WTC11 (cell line): ENCODE results near the gene TEX19. TPM values are rescaled to one million over a fixed set of nuclear protein-coding genes. Genes with fewer than 3 reads are reported as not detected.

ENCODE experiments used
- ATAC-seq: fragments of 200-7000 bp; cut with Tn5 transposase; 2 replicates; pipeline ENCODE4 v1.10.0; 2021; ENCODE audit warnings: mild to moderate bottlenecking, moderate library complexity
- CTCF ChIA-PET: fragments of 300-600 bp; sonication (Branson Sonifier 250); formaldehyde crosslinking; loops from one replicate; lab custom pipeline; 2021; ENCODE audit warnings: antibody characterized with exemption; lab: Charles Lee
- POLR2A ChIA-PET: fragments of 350-600 bp; sonication (Branson Sonifier 250); formaldehyde crosslinking; loops from one replicate; lab custom pipeline; 2021; ENCODE audit warnings: antibody characterized with exemption; lab: Charles Lee
- DNase-seq: peaks from one replicate; pipeline ENCODE4 v3.0.0; 2021; ENCODE audit warnings: low spot score
- H3K27ac Mint-ChIP-seq: 2 replicates; pipeline ENCODE4 v1.8.0; 2021; ENCODE audit warnings: mixed read lengths
- H3K27me3 Mint-ChIP-seq: 2 replicates; pipeline ENCODE4 v1.8.0; 2021; ENCODE audit warnings: low read depth, mild to moderate bottlenecking, moderate library complexity, mixed read lengths
- H3K36me3 Mint-ChIP-seq: 2 replicates; pipeline ENCODE4 v1.8.0; 2021; ENCODE audit warnings: mixed read lengths
- H3K4me1 Mint-ChIP-seq: 2 replicates; pipeline ENCODE4 v1.8.0; 2022; ENCODE audit warnings: mixed read lengths
- H3K4me3 Mint-ChIP-seq: 2 replicates; pipeline ENCODE4 v1.8.0; 2021; ENCODE audit warnings: mild to moderate bottlenecking, moderate library complexity, mixed read lengths
- H3K9me3 Mint-ChIP-seq: 2 replicates; pipeline ENCODE4 v1.8.0; 2021; ENCODE audit warnings: mixed read lengths
- GABPB1 ChIP-seq: sonication (generic); formaldehyde crosslinking; IDR thresholded peaks from 2 replicates; pipeline ENCODE4 v1.8.1; 2023; ENCODE audit warnings: mild to moderate bottlenecking, missing genetic modification reagents
- MYBL2 ChIP-seq: sonication (generic); formaldehyde crosslinking; IDR thresholded peaks from 2 replicates; pipeline ENCODE4 v1.8.1; 2023; ENCODE audit warnings: mild to moderate bottlenecking, moderate library complexity, missing genetic modification reagents
- NR1H2 ChIP-seq: sonication (generic); formaldehyde crosslinking; IDR thresholded peaks from 2 replicates; pipeline ENCODE4 v1.9.0; 2021; ENCODE audit warnings: mild to moderate bottlenecking, moderate library complexity, missing genetic modification reagents
- NR2C2 ChIP-seq: sonication (generic); formaldehyde crosslinking; IDR thresholded peaks from 2 replicates; pipeline ENCODE4 v1.8.0; 2022; ENCODE audit warnings: mild to moderate bottlenecking, missing genetic modification reagents
- OVOL2 ChIP-seq: fragments of 250-450 bp; sonication (Bioruptor Pico); IDR thresholded peaks from 2 replicates; pipeline ENCODE4 v1.9.0; 2021; ENCODE audit warnings: mild to moderate bottlenecking, borderline replicate concordance
- PRRX2 ChIP-seq: fragments of 250-450 bp; sonication (Bioruptor Pico); IDR thresholded peaks from 2 replicates; pipeline ENCODE4 v1.8.0; 2021; ENCODE audit warnings: mild to moderate bottlenecking
- SMAD3 ChIP-seq: sonication (generic); formaldehyde crosslinking; IDR thresholded peaks from 2 replicates; pipeline ENCODE4 v1.8.0; 2022; ENCODE audit warnings: missing genetic modification reagents, mild to moderate bottlenecking, borderline replicate concordance
- ZNF138 ChIP-seq: sonication (generic); formaldehyde crosslinking; conservative IDR thresholded peaks from 2 replicates; pipeline ENCODE4 v1.8.1; 2022; ENCODE audit warnings: mild to moderate bottlenecking, moderate library complexity, missing genetic modification reagents
- ZNF219 ChIP-seq: sonication (generic); formaldehyde crosslinking; IDR thresholded peaks from 2 replicates; pipeline ENCODE4 v1.8.0; 2023; ENCODE audit warnings: missing genetic modification reagents, mild to moderate bottlenecking, borderline replicate concordance
- total RNA-seq: library from RNA; stranded (reverse); gene quantifications from 3 replicates; pipeline ENCODE4 v1.2.3, GENCODE V29; 2021
- TF ChIP-seq, protein P1 (sequence below): fragments of 200-600 bp; IDR thresholded peaks from 2 replicates; pipeline ENCODE4 v1.8.0; 2022; ENCODE audit warnings: antibody characterized with exemption
- TF ChIP-seq, protein P2 (sequence below): fragments of 250-450 bp; sonication (Bioruptor Pico); IDR thresholded peaks from 2 replicates; pipeline ENCODE4 v2.1.2; 2022; ENCODE audit warnings: mild to moderate bottlenecking, moderate library complexity
- TF ChIP-seq, protein P3 (sequence below): fragments of 250-450 bp; sonication (Bioruptor Pico); IDR thresholded peaks from 2 replicates; pipeline ENCODE4 v1.9.0; 2021; ENCODE audit warnings: moderate library complexity, mild to moderate bottlenecking, inconsistent platforms, borderline replicate concordance
- TF ChIP-seq, protein P4 (sequence below): sonication (generic); formaldehyde crosslinking; IDR thresholded peaks from 2 replicates; pipeline ENCODE4 v1.8.1; 2023; ENCODE audit warnings: mild to moderate bottlenecking, missing genetic modification reagents, moderate library complexity

The TEX19 gene
- total RNA-seq, 1 experiment from 2014 or later, result 1.4 TPM

DNA sequence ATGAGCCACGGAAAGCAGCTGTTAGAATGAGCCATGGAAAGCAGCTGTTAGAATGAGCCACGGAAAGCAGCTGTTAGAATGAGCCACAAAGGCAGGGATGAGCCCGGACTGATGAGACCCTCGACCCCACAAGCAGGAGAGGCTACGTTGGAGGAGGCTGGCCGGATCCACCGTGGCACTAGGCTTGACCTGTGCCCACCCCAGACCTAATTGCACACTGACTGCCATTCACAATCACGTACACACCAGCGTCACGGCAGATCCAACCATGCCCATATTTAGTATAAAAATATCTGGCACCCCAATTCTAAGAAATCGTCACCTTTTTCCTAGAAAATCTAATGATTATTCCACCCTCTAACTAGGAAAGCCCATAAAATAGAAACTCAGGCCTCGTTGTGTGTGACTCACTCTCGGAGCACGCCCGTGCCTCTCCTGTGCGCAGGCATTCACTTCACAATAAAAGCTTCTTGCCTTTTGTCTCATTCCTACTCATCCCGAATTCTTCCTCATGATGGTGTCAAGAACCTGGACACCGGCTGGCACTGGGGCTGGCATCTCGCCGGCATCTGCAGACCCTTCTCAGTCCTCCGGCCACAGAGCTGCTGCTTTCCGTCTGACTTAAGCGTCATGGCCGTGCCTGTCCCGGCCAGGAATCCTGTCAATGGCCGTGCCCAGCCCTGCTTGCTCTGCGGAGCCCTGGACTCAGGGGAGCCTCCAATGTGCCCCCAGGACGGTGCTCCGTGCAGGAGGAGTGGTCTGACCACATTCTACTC lies 20.0 kb upstream of the TEX19 start:
- ATAC-seq, result no peak
- peak; percentile 11 for DNase-seq
- peaks cover 7% of the 10 kb centered on the region for H3K36me3 Mint-ChIP-seq
- H3K4me3 Mint-ChIP-seq, result 0 out of 2 replicates have a peak overlapping the region, but pooled peaks have one; percentile 16
- H3K27me3 Mint-ChIP-seq, result peaks cover 73% of the 10 kb centered on the region
- peaks cover 19% of the 10 kb centered on the region for H3K4me1 Mint-ChIP-seq
- TF ChIP-seq, protein P1, sequence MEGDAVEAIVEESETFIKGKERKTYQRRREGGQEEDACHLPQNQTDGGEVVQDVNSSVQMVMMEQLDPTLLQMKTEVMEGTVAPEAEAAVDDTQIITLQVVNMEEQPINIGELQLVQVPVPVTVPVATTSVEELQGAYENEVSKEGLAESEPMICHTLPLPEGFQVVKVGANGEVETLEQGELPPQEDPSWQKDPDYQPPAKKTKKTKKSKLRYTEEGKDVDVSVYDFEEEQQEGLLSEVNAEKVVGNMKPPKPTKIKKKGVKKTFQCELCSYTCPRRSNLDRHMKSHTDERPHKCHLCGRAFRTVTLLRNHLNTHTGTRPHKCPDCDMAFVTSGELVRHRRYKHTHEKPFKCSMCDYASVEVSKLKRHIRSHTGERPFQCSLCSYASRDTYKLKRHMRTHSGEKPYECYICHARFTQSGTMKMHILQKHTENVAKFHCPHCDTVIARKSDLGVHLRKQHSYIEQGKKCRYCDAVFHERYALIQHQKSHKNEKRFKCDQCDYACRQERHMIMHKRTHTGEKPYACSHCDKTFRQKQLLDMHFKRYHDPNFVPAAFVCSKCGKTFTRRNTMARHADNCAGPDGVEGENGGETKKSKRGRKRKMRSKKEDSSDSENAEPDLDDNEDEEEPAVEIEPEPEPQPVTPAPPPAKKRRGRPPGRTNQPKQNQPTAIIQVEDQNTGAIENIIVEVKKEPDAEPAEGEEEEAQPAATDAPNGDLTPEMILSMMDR, result no peak
- TF ChIP-seq GABPB1 (CRISPR knock-in tag), result peak; percentile 38; the same call in 1 of the 2 replicates
- no peak for TF ChIP-seq SMAD3 (CRISPR knock-in tag)
- TF ChIP-seq OVOL2 (CRISPR knock-in tag), result no peak
- no peak for TF ChIP-seq NR2C2 (CRISPR knock-in tag)
- no peak for TF ChIP-seq MYBL2 (CRISPR knock-in tag)
- CTCF ChIA-PET, result interaction anchor here (0.8 to 1.1 kb wide), 2 partner anchors 38 to 371 kb away, joined by 3 read pairs; no protein-coding TSS in a partner anchor
- POLR2A ChIA-PET, result no interaction called here
- peaks cover 7% of the 10 kb centered on the region for H3K9me3 Mint-ChIP-seq
- no peak overlapping the region for H3K27ac Mint-ChIP-seq

DNA sequence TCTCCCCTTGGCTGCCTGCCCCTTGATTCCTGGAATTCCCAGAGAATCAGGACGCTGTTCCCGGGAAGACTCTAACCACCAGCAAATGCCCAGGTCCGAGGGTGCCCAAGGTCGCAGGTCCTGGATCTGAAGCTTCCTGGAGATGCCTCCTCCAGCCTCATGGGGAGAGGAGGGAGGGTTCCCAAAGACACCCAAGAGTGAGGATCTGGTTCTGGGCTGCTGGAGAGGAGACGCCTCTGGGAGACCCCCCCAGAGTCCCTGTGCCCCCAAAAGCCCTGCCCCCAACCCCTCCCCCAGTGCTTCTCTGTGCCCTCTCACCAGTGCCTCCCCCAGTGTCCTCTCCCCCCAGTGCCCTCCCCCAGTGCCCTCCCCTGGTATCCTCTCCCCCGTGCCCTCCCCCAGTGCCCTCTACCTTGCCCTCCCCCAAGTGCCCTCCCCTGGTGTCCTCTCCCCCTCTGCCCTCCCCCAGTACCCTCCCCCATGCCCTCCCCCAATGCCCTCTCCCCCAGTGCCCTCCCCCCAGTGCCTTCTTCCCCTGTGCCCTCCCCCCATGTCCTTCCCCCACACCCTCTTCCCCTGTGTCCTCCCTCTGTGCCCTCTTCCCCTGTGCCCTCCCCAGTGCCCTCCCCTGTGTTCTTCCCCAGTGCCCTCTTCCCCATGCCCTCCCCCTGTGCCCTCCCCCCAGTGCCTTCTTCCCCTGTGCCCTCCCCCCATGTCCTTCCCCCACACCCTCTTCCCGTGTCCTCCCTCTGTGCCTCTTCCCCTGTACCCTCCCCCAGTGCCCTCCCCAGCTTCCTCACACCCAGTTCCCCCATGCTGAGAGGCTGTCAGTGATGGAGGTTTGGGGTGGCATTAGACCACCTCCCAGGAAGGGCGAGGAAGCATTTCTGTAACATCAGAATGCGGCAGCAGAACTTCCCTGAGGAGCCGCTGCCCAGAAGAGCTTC lies 19.1 kb upstream of the TEX19 start:
- ATAC-seq (no peak), DNase-seq (no peak)
- ChIA-PET POLR2A (no interaction called here), CTCF (no interaction called here)
- TF ChIP-seq PRRX2 (CRISPR knock-in tag), result no peak
- Mint-ChIP-seq H3K27ac (no peak overlapping the region), H3K4me3 (no peak overlapping the region), H3K4me1 (peaks cover 18% of the 10 kb centered on the region), H3K9me3 (peaks cover 7% of the 10 kb centered on the region), H3K36me3 (peaks cover 7% of the 10 kb centered on the region), H3K27me3 (peaks cover 65% of the 10 kb centered on the region)

DNA sequence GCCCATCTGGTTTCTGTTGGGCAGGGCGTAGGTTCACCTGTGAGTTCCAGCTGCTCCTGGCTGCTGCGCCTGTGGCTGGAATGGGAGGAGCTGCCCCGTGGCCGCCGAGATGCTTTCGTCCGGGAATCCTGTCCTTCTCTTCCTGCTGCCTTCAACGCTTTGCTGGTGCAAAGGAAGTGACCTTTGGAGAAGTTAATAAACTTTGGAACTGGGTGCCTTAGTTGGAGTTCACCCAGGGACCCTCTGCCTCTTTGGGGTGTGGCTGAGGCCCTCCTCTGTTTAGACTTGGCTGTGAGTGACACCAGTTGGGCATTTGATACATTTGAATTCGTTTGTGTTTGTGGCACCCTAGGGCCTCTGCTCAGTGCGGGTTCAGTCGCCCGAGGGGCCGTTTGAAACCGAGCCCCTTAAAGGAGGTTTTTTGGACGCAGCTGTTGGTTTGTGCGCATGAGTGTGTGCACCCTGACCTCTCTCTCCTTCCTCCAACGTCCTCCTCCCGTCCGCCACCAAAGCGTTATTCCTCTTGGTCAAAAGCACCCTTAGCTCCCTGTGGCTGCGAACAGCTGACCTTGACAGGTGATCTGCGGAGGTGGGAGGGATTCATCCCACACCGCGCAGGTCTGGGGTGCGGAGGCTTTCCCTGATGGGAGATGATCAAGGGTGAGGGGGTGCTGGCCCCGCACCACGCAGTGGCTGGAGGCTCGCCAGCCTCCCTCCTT lies 16.5 kb upstream of the TEX19 start:
- peaks cover 38% of the 10 kb centered on the region for H3K27me3 Mint-ChIP-seq
- H3K36me3 Mint-ChIP-seq, result peaks cover 7% of the 10 kb centered on the region
- ATAC-seq (no peak), DNase-seq (no peak)
- POLR2A ChIA-PET, result no interaction called here
- H3K27ac Mint-ChIP-seq, result no peak overlapping the region
- H3K9me3 Mint-ChIP-seq, result peaks cover 7% of the 10 kb centered on the region
- peaks cover 5% of the 10 kb centered on the region; the same call in 1 of the 2 replicates for H3K4me1 Mint-ChIP-seq
- TF ChIP-seq, protein P2, sequence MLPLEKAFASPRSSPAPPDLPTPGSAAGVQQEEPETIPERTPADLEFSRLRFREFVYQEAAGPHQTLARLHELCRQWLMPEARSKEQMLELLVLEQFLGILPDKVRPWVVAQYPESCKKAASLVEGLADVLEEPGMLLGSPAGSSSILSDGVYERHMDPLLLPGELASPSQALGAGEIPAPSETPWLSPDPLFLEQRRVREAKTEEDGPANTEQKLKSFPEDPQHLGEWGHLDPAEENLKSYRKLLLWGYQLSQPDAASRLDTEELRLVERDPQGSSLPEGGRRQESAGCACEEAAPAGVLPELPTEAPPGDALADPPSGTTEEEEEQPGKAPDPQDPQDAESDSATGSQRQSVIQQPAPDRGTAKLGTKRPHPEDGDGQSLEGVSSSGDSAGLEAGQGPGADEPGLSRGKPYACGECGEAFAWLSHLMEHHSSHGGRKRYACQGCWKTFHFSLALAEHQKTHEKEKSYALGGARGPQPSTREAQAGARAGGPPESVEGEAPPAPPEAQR (CRISPR knock-in tag), result no peak
- TF ChIP-seq ZNF138 (CRISPR knock-in tag) (no peak), ZNF219 (CRISPR knock-in tag) (no peak), NR1H2 (CRISPR knock-in tag) (no peak)
- TF ChIP-seq, protein P3, sequence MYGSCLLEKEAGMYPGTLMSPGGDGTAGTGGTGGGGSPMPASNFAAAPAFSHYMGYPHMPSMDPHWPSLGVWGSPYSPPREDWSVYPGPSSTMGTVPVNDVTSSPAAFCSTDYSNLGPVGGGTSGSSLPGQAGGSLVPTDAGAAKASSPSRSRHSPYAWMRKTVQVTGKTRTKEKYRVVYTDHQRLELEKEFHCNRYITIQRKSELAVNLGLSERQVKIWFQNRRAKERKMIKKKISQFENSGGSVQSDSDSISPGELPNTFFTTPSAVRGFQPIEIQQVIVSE, result no peak
- TF ChIP-seq, protein P4, sequence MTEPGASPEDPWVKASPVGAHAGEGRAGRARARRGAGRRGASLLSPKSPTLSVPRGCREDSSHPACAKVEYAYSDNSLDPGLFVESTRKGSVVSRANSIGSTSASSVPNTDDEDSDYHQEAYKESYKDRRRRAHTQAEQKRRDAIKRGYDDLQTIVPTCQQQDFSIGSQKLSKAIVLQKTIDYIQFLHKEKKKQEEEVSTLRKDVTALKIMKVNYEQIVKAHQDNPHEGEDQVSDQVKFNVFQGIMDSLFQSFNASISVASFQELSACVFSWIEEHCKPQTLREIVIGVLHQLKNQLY (CRISPR knock-in tag), result no peak
- H3K4me3 Mint-ChIP-seq, result no peak overlapping the region
- CTCF ChIA-PET, result interaction anchor here (1.3 kb wide), 2 partner anchors 15 to 82 kb away, joined by 3 to 7 read pairs; no protein-coding TSS in a partner anchor
